Hepatocyte (in vitro differentiated cells): ENCODE results near the gene LRMDA. TPM values are rescaled to one million over a fixed set of nuclear protein-coding genes. Genes with fewer than 3 reads are reported as not detected.

Experiments
- DNase-seq: peaks from one replicate; pipeline ENCODE4 v3.0.0-alpha.2; 2016; ENCODE audit warnings: low spot score
- H2AFZ ChIP-seq: fragments of 200-600 bp; sonication (generic); 2 replicates; pipeline ENCODE4 v1.6.0; 2016; ENCODE audit warnings: antibody characterized with exemption, mild to moderate bottlenecking
- H3K27ac ChIP-seq: fragments of 200-600 bp; sonication (generic); 2 replicates; pipeline ENCODE4 v1.5.1; 2016; ENCODE audit warnings: mild to moderate bottlenecking
- H3K27me3 ChIP-seq: fragments of 200-600 bp; sonication (generic); 2 replicates; pipeline ENCODE4 v1.6.1; 2016
- H3K36me3 ChIP-seq: fragments of 200-600 bp; sonication (generic); replicated peaks from 2 replicates; pipeline ENCODE4 v1.5.1; 2016; ENCODE audit warnings: low read depth; ENCODE audit not compliant: insufficient read depth
- H3K4me1 ChIP-seq: fragments of 200-600 bp; sonication (generic); 2 replicates; pipeline ENCODE4 v1.5.1; 2016; ENCODE audit warnings: mild to moderate bottlenecking, moderate library complexity; ENCODE audit not compliant: insufficient read depth
- H3K4me2 ChIP-seq: fragments of 200-600 bp; sonication (generic); 2 replicates; pipeline ENCODE4 v1.6.0; 2016
- H3K4me3 ChIP-seq: fragments of 200-600 bp; sonication (generic); 2 replicates; pipeline ENCODE4 v1.5.1; 2016; ENCODE audit warnings: mild to moderate bottlenecking
- H3K79me2 ChIP-seq: fragments of 200-600 bp; sonication (generic); 2 replicates; pipeline ENCODE4 v1.6.0; 2017; ENCODE audit warnings: mild to moderate bottlenecking
- H3K9me2 ChIP-seq: fragments of 200-600 bp; sonication (generic); replicated peaks from 2 replicates; pipeline ENCODE4 v1.6.0; 2017; ENCODE audit warnings: mild to moderate bottlenecking; ENCODE audit not compliant: insufficient read depth
- H3K9me3 ChIP-seq: fragments of 200-600 bp; sonication (generic); 2 replicates; pipeline ENCODE4 v1.5.1; 2016; ENCODE audit warnings: low read depth, mild to moderate bottlenecking
- H4K20me1 ChIP-seq: fragments of 200-600 bp; sonication (generic); 2 replicates; pipeline ENCODE4 v1.6.0; 2016; ENCODE audit warnings: mild to moderate bottlenecking; ENCODE audit not compliant: insufficient read depth, poor library complexity, severe bottlenecking
- CTCF ChIP-seq: fragments of 200-600 bp; sonication (generic); IDR thresholded peaks from 2 replicates; pipeline ENCODE4 v1.5.1; 2016; ENCODE audit warnings: antibody characterized with exemption, mild to moderate bottlenecking; ENCODE audit not compliant: poor library complexity
- EZH2 ChIP-seq: fragments of 200-600 bp; sonication (generic); IDR thresholded peaks from 2 replicates; pipeline ENCODE4 v1.6.1; 2016; ENCODE audit warnings: antibody characterized with exemption, mild to moderate bottlenecking, borderline replicate concordance
- EZH2phosphoT487 ChIP-seq: fragments of 200-600 bp; sonication (generic); IDR thresholded peaks from one replicate; pipeline ENCODE4 v1.6.1; 2018; ENCODE audit warnings: antibody characterized with exemption, mild to moderate bottlenecking, low read depth, moderate library complexity; ENCODE audit not compliant: unreplicated experiment, severe bottlenecking
- WGBS: methylation state at CpG from one replicate; pipeline ENCODE4 v1.1.6; 2016; ENCODE audit warnings: low lambda C conversion rate; ENCODE audit errors: missing lambda C conversion rate; 5-methylcytosine and 5-hydroxymethylcytosine counted together
- polyA plus RNA-seq: library from polyadenylated mRNA; unstranded; fragments of >200 nt; fragmentation: Nextera tagmentation; extraction: Ambion mirVana; gene quantifications from 2 replicates; pipeline ENCODE4 v1.2.1, GENCODE V29; 2016
- total RNA-seq: library from RNA; depleted of rRNA; stranded (reverse); fragments of >200 nt; gene quantifications from 2 replicates; pipeline ENCODE4 v1.2.3, GENCODE V29; 2014

Gene LRMDA
- total and polyA plus RNA-seq, 2 experiments from 2014 or later = 5.6 to 15.7 TPM

DNA sequence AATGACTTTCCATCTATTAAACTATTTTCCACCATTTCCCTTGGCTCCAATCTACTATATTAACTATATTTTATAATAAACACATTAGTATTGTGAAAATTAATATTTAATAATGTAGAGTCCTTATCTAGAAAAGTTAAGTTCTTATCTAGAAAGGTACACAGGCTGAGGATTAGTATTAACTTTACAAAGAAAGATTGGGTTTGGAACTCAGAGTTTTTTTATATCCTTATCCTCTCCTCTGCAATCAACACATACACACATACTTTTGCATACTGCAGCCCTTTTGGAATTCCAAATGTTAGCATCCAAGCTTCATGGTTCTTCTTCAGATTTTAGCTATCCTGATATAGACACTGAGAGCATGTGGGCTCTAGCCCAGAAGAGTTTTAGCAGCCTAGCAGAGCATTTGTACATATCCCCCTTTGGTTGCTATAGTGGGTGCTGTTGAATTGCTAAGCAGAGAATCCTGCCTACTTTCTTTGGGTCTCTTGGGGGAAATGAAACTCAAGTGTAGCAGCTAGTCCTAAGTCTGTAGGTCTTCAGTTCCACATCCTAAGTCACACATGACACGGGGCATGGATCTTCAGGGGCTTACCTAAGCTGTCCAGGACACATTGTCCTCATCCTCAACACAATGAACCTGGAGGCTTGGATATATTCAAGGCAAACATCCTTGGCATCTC, 874.6 kb downstream of the LRMDA start:
- no peaks in the 10 kb centered on the region for H3K79me2 ChIP-seq
- TF ChIP-seq EZH2phosphoT487 (no peak), CTCF (no peak), EZH2 (no peak)
- H3K27ac ChIP-seq = no peak overlapping the region
- no peaks in the 10 kb centered on the region for H3K9me3 ChIP-seq
- no peaks in the 10 kb centered on the region for H3K36me3 ChIP-seq
- H3K27me3 ChIP-seq = no peaks in the 10 kb centered on the region
- no peak for DNase-seq
- no peak overlapping the region for H3K4me3 ChIP-seq
- no peak overlapping the region for H3K4me2 ChIP-seq
- 0% methylated on average over 1 of the region's 1 CpG for WGBS
- H3K9me2 ChIP-seq = no peaks in the 10 kb centered on the region
- H3K4me1 ChIP-seq = peaks cover 48% of the 10 kb centered on the region
- H4K20me1 ChIP-seq = no peaks in the 10 kb centered on the region
- H2AFZ ChIP-seq = no peak overlapping the region

- Histone ChIP-seq H3K27me3 (no peaks in the 10 kb centered on the region), H3K4me1 (peaks cover 51% of the 10 kb centered on the region), H3K9me3 (no peaks in the 10 kb centered on the region), H4K20me1 (no peaks in the 10 kb centered on the region), H2AFZ (no peak overlapping the region), H3K36me3 (no peaks in the 10 kb centered on the region), H3K79me2 (no peaks in the 10 kb centered on the region), H3K9me2 (no peaks in the 10 kb centered on the region), H3K27ac (no peak overlapping the region), H3K4me2 (no peak overlapping the region), H3K4me3 (no peak overlapping the region)
- TF ChIP-seq EZH2 (no peak), EZH2phosphoT487 (no peak), CTCF (no peak)
- DNase-seq = no peak
Observed at GRCh38 chr10:76306856-76307255, 875.4 kb downstream of the LRMDA start.

DNA sequence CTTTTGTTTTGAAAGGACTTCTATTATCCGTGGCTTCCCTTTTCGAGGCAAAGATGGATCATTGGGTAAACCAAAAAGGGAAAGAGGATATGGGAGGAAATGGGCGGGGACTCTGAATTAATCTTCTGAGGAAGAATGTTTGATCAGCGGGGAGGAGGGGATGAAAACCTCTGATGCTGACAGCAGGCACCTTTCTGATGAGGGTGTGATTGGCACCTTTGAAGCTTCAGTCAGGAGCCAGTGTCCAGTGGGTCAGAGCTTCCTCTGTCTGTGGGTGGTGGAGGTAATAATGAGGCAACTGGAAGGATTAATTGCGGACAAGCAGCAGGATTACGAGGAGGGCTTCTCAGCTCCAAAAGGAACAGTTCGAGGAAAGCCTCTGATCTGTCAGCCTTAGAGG, 877.6 kb downstream of the LRMDA start:
- Histone ChIP-seq H3K27ac (no peak overlapping the region), H3K79me2 (no peaks in the 10 kb centered on the region), H3K27me3 (no peaks in the 10 kb centered on the region), H3K36me3 (no peaks in the 10 kb centered on the region), H3K4me2 (no peak overlapping the region), H3K4me3 (no peak overlapping the region), H4K20me1 (no peaks in the 10 kb centered on the region), H2AFZ (no peak overlapping the region), H3K9me3 (no peaks in the 10 kb centered on the region), H3K4me1 (peaks cover 41% of the 10 kb centered on the region), H3K9me2 (no peaks in the 10 kb centered on the region)
- TF ChIP-seq CTCF = no peak
- no peak for TF ChIP-seq EZH2
- no peak for TF ChIP-seq EZH2phosphoT487
- WGBS = 53% methylated on average over 7 of the region's 7 CpGs
- no peak for DNase-seq
